Neural cell (in vitro differentiated cells): Measurements from ENCODE around the gene CERS3. TPM values are rescaled to one million over a fixed set of nuclear protein-coding genes. Genes with fewer than 3 reads are reported as not detected.

ENCODE experiments used
- H2AFZ ChIP-seq: fragments of 200-600, 300-800 bp; sonication (generic), shearing (Covaris generic); 2 replicates; pipeline ENCODE4 v1.6.0; 2014; ENCODE audit warnings: low read depth, mild to moderate bottlenecking, antibody characterized with exemption, low read length, moderate library complexity
- H3F3A ChIP-seq: fragments of 200-600 bp; shearing (Covaris generic); 2 replicates; pipeline ENCODE4 v1.6.1; 2016; ENCODE audit warnings: mild to moderate bottlenecking, moderate library complexity, mixed read lengths, antibody characterized with exemption, low read length; ENCODE audit not compliant: insufficient read depth, poor library complexity, severe bottlenecking
- H3K27ac ChIP-seq: fragments of 200-600, 300-800 bp; sonication (generic), shearing (Covaris generic); 2 replicates; pipeline ENCODE4 v1.5.1; 2014; ENCODE audit warnings: mild to moderate bottlenecking, low read length, moderate library complexity
- H3K27me3 ChIP-seq: fragments of 300-800, 200-600 bp; sonication (generic), shearing (Covaris generic); 2 replicates; pipeline ENCODE4 v1.6.0; 2014; ENCODE audit warnings: mild to moderate bottlenecking, low read depth, low read length, moderate library complexity; ENCODE audit not compliant: insufficient read depth
- H3K36me3 ChIP-seq: fragments of 300-800, 200-600 bp; sonication (generic), shearing (Covaris generic); 2 replicates; pipeline ENCODE4 v1.5.1; 2014; ENCODE audit warnings: mild to moderate bottlenecking, antibody characterized with exemption, low read length, moderate library complexity; ENCODE audit not compliant: insufficient read depth
- H3K4me2 ChIP-seq: fragments of 300-800, 200-600 bp; sonication (generic), shearing (Covaris generic); 2 replicates; pipeline ENCODE4 v1.6.0; 2014; ENCODE audit warnings: mild to moderate bottlenecking, low read length
- H3K4me3 ChIP-seq: fragments of 300-800, 200-600 bp; sonication (generic), shearing (Covaris generic); 2 replicates; pipeline ENCODE4 v1.5.1; 2014; ENCODE audit warnings: mild to moderate bottlenecking, low read length, moderate library complexity
- H3K79me2 ChIP-seq: fragments of 200-600 bp; shearing (Covaris generic); replicated peaks from 2 replicates; pipeline ENCODE4 v1.6.0; 2014; ENCODE audit warnings: mild to moderate bottlenecking, low read length, moderate library complexity; ENCODE audit not compliant: insufficient read depth
- H3K9ac ChIP-seq: fragments of 300-800, 200-600 bp; sonication (generic), shearing (Covaris generic); 2 replicates; pipeline ENCODE4 v1.6.1; 2016; ENCODE audit warnings: mild to moderate bottlenecking, low read length, mixed read lengths
- H3K9me2 ChIP-seq: fragments of 200-600 bp; shearing (Covaris generic); 2 replicates; pipeline ENCODE4 v1.6.1; 2016; ENCODE audit warnings: mild to moderate bottlenecking, low read length, mixed read lengths; ENCODE audit not compliant: insufficient read depth
- H3K9me3 ChIP-seq: fragments of 200-600, 300-800 bp; sonication (generic), shearing (Covaris generic); 2 replicates; pipeline ENCODE4 v1.6.1; 2016; ENCODE audit warnings: mild to moderate bottlenecking, mixed run types, low read length, moderate library complexity, mixed read lengths
- H4K20me1 ChIP-seq: fragments of 200-600 bp; shearing (Covaris generic); 2 replicates; pipeline ENCODE4 v1.6.1; 2016; ENCODE audit warnings: mild to moderate bottlenecking, mixed run types; ENCODE audit not compliant: insufficient read depth
- CTCF ChIP-seq: fragments of 450-650 bp; IDR thresholded peaks from 2 replicates; pipeline ENCODE4 v1.5.1; 2014; ENCODE audit warnings: antibody characterized with exemption, mild to moderate bottlenecking, moderate library complexity; ENCODE audit not compliant: poor library complexity, severe bottlenecking
- EP300 ChIP-seq: fragments of 450-650 bp; conservative IDR thresholded peaks from 2 replicates; pipeline ENCODE4 v1.6.1; 2014; ENCODE audit warnings: antibody characterized with exemption, mild to moderate bottlenecking, moderate library complexity; ENCODE audit not compliant: poor library complexity, severe bottlenecking
- EZH2 ChIP-seq: fragments of 200-600, 300-800 bp; shearing (Covaris generic), sonication (generic); IDR thresholded peaks from 2 replicates; pipeline ENCODE4 v1.6.1; 2014; ENCODE audit warnings: antibody characterized with exemption, low read length, borderline replicate concordance, mild to moderate bottlenecking; ENCODE audit not compliant: insufficient read depth, poor library complexity, severe bottlenecking
- MXI1 ChIP-seq: fragments of 450-650 bp; conservative IDR thresholded peaks from 2 replicates; pipeline ENCODE4 v1.6.1; 2014; ENCODE audit warnings: antibody characterized with exemption, mild to moderate bottlenecking; ENCODE audit not compliant: poor library complexity, severe bottlenecking
- POLR2AphosphoS5 ChIP-seq: IDR thresholded peaks from 2 replicates; pipeline ENCODE4 v1.6.1; 2012
- RAD21 ChIP-seq: fragments of 450-650 bp; conservative IDR thresholded peaks from 2 replicates; pipeline ENCODE4 v1.6.1; 2014; ENCODE audit warnings: antibody characterized with exemption, mild to moderate bottlenecking, moderate library complexity
- REST ChIP-seq: IDR thresholded peaks from 2 replicates; pipeline ENCODE4 v1.6.1; 2012; ENCODE audit warnings: borderline replicate concordance
- SMC3 ChIP-seq: fragments of 450-650 bp; conservative IDR thresholded peaks from 2 replicates; pipeline ENCODE4 v1.6.1; 2014; ENCODE audit warnings: antibody characterized with exemption, mild to moderate bottlenecking, moderate library complexity; ENCODE audit not compliant: poor library complexity
- TAF1 ChIP-seq: IDR thresholded peaks from 2 replicates; pipeline ENCODE4 v1.6.1; 2012; ENCODE audit warnings: low read depth
- polyA plus RNA-seq: library from polyadenylated mRNA; depleted of rRNA; stranded (reverse); fragments of >200 nt; gene quantifications from 2 replicates; pipeline ENCODE4 v1.2.3, GENCODE V29; 2014

The CERS3 gene
- polyA plus RNA-seq, 1 donor from 2014 or later = 0.27 TPM

GRCh38 chr15:100372739-100373119 is 156.0 kb downstream of the CERS3 start:
- Histone ChIP-seq H3K9me3 (peaks cover 3% of the 10 kb centered on the region), H3K9me2 (no peaks in the 10 kb centered on the region), H3K9ac (no peak overlapping the region), H3K36me3 (no peaks in the 10 kb centered on the region), H3K79me2 (no peaks in the 10 kb centered on the region), H3K27ac (no peak overlapping the region), H3F3A (no peaks in the 10 kb centered on the region), H3K4me3 (no peak overlapping the region), H2AFZ (no peak overlapping the region), H3K4me2 (no peak overlapping the region), H3K27me3 (peaks cover 28% of the 10 kb centered on the region), H4K20me1 (no peaks in the 10 kb centered on the region)
- no peak for TF ChIP-seq SMC3
- no peak for TF ChIP-seq CTCF
- TF ChIP-seq TAF1 = no peak
- no peak for TF ChIP-seq EP300
- no peak for TF ChIP-seq RAD21
- no peak for TF ChIP-seq MXI1
- TF ChIP-seq REST = no peak
- no peak for TF ChIP-seq POLR2AphosphoS5
- no peak for TF ChIP-seq EZH2

GRCh38 chr15:100355342-100355741 is 173.4 kb downstream of the CERS3 start:
- Histone ChIP-seq H3K9me2 (no peaks in the 10 kb centered on the region), H3K4me3 (no peak overlapping the region), H3K79me2 (no peaks in the 10 kb centered on the region), H4K20me1 (no peaks in the 10 kb centered on the region), H3K36me3 (no peaks in the 10 kb centered on the region), H2AFZ (no peak overlapping the region), H3K27ac (no peak overlapping the region), H3K27me3 (no peaks in the 10 kb centered on the region), H3K4me2 (no peak overlapping the region), H3F3A (no peaks in the 10 kb centered on the region), H3K9me3 (no peaks in the 10 kb centered on the region), H3K9ac (no peak overlapping the region)
- no peak for TF ChIP-seq CTCF
- no peak for TF ChIP-seq EZH2
- no peak for TF ChIP-seq EP300
- no peak for TF ChIP-seq REST
- TF ChIP-seq TAF1 = no peak
- TF ChIP-seq SMC3 = no peak
- no peak for TF ChIP-seq MXI1
- no peak for TF ChIP-seq RAD21
